Islet precursor cell (in vitro differentiated cells): ENCODE data around the gene HCFC1R1.
"Not testable (repeated sequence)": the region's sequence is repeated elsewhere in the genome, so short reads cannot be mapped to it uniquely, and the experiment has no call there.

Experiments used
- DNase-seq: peaks from one replicate; pipeline ENCODE4 v3.0.0-alpha.2; 2018

HCFC1R1 gene, protein sequence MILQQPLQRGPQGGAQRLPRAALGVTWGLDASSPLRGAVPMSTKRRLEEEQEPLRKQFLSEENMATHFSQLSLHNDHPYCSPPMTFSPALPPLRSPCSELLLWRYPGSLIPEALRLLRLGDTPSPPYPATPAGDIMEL

DNA sequence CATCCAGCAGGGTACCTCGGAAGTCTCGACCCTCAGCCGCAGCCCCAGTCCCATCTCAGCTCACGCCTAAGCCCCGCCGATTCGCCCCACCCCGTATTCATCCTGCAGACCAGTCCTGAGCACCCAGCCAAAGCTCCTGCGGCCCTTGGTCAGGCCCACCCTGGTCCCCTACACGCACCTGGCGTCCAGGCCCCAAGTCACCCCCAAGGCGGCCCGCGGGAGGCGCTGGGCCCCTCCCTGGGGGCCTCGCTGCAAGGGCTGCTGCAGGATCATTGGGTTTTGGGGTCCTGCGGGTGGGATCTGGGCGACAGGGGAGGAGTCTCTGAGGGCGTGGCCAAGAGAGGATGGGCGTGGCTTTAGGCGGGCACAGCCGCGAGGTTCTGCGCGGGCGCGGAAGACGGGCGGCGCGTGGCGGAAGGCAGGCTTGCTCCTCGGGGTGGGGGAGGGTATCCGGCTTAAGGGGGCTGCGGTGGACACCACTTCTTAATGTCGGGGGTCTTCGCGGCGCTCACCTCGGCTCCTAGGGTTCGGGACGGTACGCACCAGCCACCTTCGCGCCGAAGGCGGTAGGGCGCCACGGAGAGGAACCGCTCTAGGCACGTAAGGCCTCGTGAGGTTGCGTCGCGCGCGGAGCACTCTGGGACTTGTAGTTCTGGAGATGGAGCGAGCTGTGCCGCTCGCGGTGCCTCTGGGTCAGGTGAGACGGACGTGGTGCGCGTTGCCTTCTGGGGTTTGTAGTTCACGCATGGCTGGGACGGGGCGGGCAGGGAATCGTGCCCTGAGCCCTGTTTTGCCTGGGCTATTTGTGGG is at the start of gene HCFC1R1, which contains the start of gene THOC6:
Gene HCFC1R1, minus strand, starts transcription at position 274 of the 810 bp plus-strand sequence. Its CDS starts 1 bp downstream, at position 273.
Gene THOC6, plus strand, starts transcription at position 367 of the 810 bp plus-strand sequence. Its CDS starts 292 bp downstream, at position 659.
- DNase-seq: peak; percentile 98

DNA sequence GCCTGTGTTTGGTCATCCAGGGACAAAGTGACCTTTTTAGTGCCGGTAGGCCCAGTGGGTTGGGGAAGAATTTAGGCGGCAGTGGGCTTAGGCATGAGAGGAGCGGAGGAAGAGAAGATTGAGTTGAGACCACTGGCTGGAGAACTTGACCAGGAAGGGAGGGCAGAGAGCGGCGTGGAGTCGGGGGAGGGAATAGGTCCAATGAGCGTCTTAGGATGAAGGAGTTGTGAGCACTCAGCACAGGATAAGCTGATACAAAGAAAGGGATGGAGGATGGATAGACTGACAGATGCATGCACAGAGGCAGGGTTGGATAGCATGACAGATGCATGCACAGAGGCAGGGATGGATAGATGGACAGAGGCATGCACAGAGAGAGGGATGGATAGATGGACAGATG is 49.7 kb upstream of the HCFC1R1 start:
- no peak for DNase-seq

GRCh38 chr16:3072576-3073263 is 49.0 kb upstream of the HCFC1R1 start:
- not testable (repeated sequence) for DNase-seq

DNA sequence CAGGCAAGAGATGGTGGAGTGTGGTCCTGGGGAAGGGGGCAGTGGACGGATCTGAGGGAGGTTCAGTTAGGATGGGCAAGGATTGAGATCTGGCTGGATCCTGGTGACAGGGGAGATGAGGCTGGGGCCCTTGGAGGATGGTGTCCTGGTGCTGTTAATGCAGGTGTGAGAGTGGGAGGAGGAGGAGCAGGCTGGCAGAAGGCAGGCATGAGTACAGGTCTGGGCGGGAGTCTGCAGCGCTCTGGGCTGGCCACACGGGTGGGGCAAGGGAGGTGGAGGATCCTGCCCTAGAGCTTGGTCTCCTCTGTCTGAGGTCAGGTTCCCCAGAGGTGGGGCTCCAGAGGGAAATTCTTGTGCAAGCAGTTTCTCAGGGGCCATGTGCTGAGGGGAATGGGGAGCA is 48.4 kb upstream of the HCFC1R1 start:
- DNase-seq: not testable (repeated sequence)

GRCh38 chr16:3071655-3072054 is 47.9 kb upstream of the HCFC1R1 start:
- no peak for DNase-seq

DNA sequence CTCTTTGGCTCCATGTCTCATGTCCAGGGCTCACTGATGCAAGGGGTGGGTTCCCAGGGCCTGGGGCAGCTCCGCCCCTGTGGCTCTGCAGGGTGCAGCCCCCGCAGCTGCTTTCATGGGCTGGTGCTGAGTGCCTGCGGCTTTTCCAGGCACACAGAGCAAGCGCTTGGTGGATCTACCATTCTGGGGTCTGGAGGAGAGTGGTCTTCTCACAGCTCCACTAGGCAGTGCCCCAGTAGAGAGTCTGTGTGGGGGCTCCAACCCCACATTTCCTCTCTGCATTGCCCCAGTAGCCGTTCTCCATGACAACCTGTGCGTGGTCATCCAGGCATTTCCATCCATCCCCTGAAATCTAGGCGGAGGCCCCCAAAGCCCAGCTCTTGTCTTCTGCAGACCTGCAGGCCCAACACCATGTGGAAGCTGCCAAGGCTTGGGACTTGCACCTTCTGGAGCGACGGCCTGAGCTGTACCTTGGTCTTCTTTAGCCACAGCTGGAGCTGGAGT is 46.9 kb upstream of the HCFC1R1 start:
- DNase-seq: no peak

GRCh38 chr16:3069146-3069545 is 45.4 kb upstream of the HCFC1R1 start:
- not testable (repeated sequence) for DNase-seq

- no peak for DNase-seq
Observed at GRCh38 chr16:3068487-3068886, 44.7 kb upstream of the HCFC1R1 start.

DNA sequence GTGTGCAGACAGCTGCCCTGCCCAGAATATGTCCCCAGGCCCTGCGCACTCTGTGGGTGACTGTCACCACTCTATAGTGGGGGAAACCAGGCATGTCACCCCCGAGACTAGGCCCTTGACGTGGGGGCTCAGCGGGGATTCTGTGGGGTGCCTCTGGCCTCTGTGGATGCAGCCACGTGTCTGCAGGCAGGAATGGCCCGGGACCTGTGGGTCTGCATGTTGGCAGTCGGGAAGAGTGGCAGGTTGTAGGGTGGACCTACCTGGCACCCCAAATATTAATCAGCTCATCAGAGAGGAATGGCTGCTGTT is 42.7 kb upstream of the HCFC1R1 start:
- DNase-seq: no peak

GRCh38 chr16:3065742-3066439 is 42.1 kb upstream of the HCFC1R1 start:
- no peak for DNase-seq

DNA sequence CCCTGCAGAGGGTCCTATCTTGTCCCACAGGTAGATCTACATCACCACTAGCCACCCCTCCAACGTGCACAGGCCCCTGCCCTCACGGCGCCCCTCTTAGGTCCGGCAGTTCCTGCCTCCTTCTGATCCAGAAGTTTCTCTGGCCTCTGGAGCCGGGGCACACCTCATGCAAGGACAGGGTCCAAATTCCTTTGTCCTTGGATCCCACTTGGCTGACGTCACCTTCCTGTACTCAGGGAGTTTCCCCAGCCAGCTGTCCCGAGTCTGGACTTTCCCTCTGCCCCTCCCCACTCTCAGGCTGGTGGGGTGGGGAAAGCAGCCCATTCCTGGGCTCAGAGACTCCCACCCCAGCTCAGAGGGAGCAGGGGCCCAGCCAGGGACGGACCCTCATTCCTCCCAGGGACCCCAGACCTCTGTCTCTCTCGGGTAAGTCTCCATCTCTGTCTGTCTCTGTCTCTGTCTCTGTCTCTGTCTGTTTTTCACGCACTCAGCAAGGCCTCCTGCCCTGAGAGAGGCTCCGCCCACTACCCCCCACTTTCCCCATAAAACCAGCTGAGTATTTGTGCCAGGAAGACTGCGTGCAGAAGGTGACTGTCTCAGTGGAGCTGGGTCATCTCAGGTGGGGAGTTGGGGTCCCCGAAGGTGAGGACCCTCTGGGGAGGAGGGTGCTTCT is 41.5 kb upstream of the HCFC1R1 start, which contains the start of gene IL32:
Gene IL32, plus strand, starts transcription at position 572 of the 673 bp plus-strand sequence. CDS start 172 bp downstream, outside the sequence.
- DNase-seq: no peak

GRCh38 chr16:3063625-3064386 is 40.1 kb upstream of the HCFC1R1 start:
- DNase-seq: no peak

DNA sequence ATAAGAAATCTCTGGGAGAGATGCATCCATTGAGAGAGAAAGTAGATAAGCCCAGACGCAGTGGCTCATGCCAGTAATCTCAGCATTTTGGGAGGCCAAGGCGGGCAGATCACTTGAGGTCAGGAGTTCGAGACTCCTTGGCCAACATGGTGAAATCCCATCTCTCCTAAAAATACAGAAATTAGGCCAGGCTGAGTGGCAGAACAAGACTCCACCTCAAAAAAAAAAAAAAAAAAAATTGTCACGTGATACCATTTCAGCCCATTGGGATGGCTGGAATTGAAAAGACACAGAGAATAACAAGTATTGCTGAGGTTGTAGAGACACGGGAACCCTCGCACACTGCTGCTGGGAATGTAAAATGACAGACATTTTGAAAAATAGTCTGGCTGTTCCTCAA is 38.8 kb upstream of the HCFC1R1 start:
- DNase-seq: no peak

DNA sequence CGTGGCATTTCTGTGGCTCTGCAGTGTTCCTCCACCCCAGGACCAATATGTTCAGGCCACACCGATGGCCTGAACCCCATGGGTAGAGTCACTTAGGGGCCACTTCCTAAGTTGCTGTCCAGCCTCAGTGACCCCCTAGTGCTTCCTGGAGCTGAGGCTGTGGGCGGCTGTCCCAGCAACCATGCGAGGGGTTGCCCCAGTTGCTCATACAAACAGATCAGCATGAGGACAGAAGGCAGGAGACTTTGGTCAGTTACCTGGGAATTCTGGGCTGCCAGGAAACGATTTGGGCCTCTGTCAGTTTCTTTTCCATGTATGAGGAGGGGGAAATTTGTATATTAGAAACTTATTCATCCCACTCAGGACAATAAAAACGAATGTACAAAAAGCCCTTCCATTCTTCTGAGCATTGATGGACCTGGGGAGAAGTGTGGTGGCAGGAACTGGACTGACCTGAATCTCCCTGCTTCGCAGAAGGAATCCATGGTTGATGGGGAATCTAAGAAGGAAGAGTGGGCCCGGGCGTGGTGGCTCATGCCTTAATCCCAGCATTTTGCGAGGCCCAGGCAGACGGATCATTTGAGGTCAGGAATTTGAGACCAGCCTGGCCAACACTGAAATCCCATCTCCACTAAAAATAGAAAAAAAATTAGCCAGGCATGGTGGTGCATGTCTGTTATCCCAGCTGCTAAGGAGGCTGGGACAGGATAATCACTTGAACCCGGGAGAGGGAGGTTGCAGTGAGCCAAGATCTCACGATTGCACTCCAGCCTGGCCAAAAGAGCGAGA is 36.8 kb upstream of the HCFC1R1 start:
- DNase-seq: no peak

GRCh38 chr16:3059723-3060242 is 36.0 kb upstream of the HCFC1R1 start:
- no peak for DNase-seq

GRCh38 chr16:3059041-3059722 is 35.4 kb upstream of the HCFC1R1 start:
- DNase-seq: peak; percentile 98

DNA sequence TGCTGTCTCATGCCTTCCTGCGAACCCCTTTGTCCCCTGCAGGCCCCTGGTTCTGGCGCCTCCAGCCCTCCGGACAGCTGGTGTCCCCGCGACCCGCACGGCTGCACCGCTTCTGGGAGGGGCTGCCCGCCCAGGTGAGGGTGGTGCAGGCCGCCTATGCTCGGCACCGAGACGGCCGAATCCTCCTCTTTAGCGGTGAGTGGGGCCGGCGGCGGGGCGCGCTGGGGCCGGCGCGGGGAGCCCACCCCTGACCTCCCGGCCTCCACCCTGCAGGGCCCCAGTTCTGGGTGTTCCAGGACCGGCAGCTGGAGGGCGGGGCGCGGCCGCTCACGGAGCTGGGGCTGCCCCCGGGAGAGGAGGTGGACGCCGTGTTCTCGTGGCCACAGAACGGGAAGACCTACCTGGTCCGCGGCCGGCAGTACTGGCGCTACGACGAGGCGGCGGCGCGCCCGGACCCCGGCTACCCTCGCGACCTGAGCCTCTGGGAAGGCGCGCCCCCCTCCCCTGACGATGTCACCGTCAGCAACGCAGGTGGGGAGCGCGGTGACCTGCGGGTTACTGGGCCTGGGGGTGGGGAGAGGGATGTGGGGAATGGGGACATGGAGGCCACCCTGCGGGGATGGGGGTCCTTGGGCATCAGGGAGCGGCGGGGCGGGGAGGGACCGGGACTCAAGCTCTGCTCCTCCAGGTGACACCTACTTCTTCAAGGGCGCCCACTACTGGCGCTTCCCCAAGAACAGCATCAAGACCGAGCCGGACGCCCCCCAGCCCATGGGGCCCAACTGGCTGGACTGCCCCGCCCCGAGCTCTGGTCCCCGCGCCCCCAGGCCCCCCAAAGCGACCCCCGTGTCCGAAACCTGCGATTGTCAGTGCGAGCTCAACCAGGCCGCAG is 34.6 kb upstream of the HCFC1R1 start:
- peak; percentile 75 for DNase-seq
